NCI-H748 (cell line): Measurements from ENCODE around the gene MTR.

Source experiments
- DNase-seq: peaks from one replicate; lab custom pipeline; 2025; ENCODE audit not compliant: unreplicated experiment; lab: John Stamatoyannopoulos, UW

Gene MTR

GRCh38 chr1:236795035-236795756 is at the start of gene MTR:
Gene MTR (plus strand): TSS chr1:236795292. CDS start chr1:236795704, 412 bp downstream.
- DNase-seq = peak; percentile 97

- no peak for DNase-seq
Measured at GRCh38 chr1:236746785-236747184, 48.3 kb upstream of the MTR start.

- no peak for DNase-seq
Measured at GRCh38 chr1:236747311-236747985, 47.6 kb upstream of the MTR start.

GRCh38 chr1:236748268-236748870 is 46.7 kb upstream of the MTR start:
- no peak for DNase-seq

- no peak for DNase-seq
Measured at GRCh38 chr1:236750928-236751327, 44.2 kb upstream of the MTR start.

- no peak for DNase-seq
Measured at GRCh38 chr1:236751385-236751784, 43.7 kb upstream of the MTR start.

- DNase-seq = no peak
Measured at GRCh38 chr1:236751935-236752334, 43.2 kb upstream of the MTR start.

- peak; percentile 22 for DNase-seq
Measured at GRCh38 chr1:236753516-236753915, 41.6 kb upstream of the MTR start.

GRCh38 chr1:236753964-236754363 is 41.1 kb upstream of the MTR start:
- DNase-seq = no peak

- DNase-seq = no peak
Measured at GRCh38 chr1:236754525-236755210, 40.4 kb upstream of the MTR start.

GRCh38 chr1:236757640-236758039 is 37.5 kb upstream of the MTR start:
- no peak for DNase-seq

- DNase-seq = peak; percentile 26
Measured at GRCh38 chr1:236759252-236759859, 35.7 kb upstream of the MTR start.

- no peak for DNase-seq
Measured at GRCh38 chr1:236760480-236760879, 34.6 kb upstream of the MTR start.

- no peak for DNase-seq
Measured at GRCh38 chr1:236760986-236761385, 34.1 kb upstream of the MTR start.

- DNase-seq = no peak
Measured at GRCh38 chr1:236761397-236762132, 33.5 kb upstream of the MTR start.

- no peak for DNase-seq
Measured at GRCh38 chr1:236762410-236762809, 32.7 kb upstream of the MTR start.

GRCh38 chr1:236765831-236766230 is 29.3 kb upstream of the MTR start:
- no peak for DNase-seq

- DNase-seq = no peak
Measured at GRCh38 chr1:236766506-236766905, 28.6 kb upstream of the MTR start.

GRCh38 chr1:236767276-236767675 is 27.8 kb upstream of the MTR start:
- DNase-seq = no peak

- no peak for DNase-seq
Measured at GRCh38 chr1:236768601-236769000, 26.5 kb upstream of the MTR start.

- no peak for DNase-seq
Measured at GRCh38 chr1:236773919-236774318, 21.2 kb upstream of the MTR start.
